KMS-11 (cell line): ENCODE measurements around the gene KLF13.

Experiments used
- H2AFZ ChIP-seq: fragments of 200-600 bp; sonication (generic); 2 replicates; pipeline ENCODE4 v1.6.1; 2016; ENCODE audit warnings: antibody characterized with exemption, mixed run types, low read depth
- H3K27ac ChIP-seq: fragments of 200-600 bp; sonication (generic); 2 replicates; pipeline ENCODE4 v1.6.1; 2016; ENCODE audit warnings: mild to moderate bottlenecking, mixed run types
- H3K27me3 ChIP-seq: fragments of 200-600 bp; sonication (generic); 2 replicates; pipeline ENCODE4 v1.6.1; 2017; ENCODE audit warnings: mild to moderate bottlenecking, low read depth, mixed run types, moderate library complexity; ENCODE audit not compliant: insufficient read depth
- H3K36me3 ChIP-seq: fragments of 200-600 bp; sonication (generic); 2 replicates; pipeline ENCODE4 v1.6.1; 2017; ENCODE audit warnings: mild to moderate bottlenecking, mixed run types; ENCODE audit not compliant: insufficient read depth
- H3K4me1 ChIP-seq: fragments of 200-600 bp; sonication (generic); 2 replicates; pipeline ENCODE4 v1.6.1; 2016; ENCODE audit warnings: mild to moderate bottlenecking, low read depth, mixed run types; ENCODE audit not compliant: poor library complexity, severe bottlenecking
- H3K4me2 ChIP-seq: fragments of 200-600 bp; sonication (generic); 2 replicates; pipeline ENCODE4 v1.7.0; 2016; ENCODE audit warnings: mild to moderate bottlenecking, mixed run types
- H3K4me3 ChIP-seq: fragments of 200-600 bp; sonication (generic); IDR thresholded peaks from 2 replicates; pipeline ENCODE4 v1.6.1; 2017; ENCODE audit warnings: low read depth, low read length, mixed read lengths; ENCODE audit not compliant: insufficient read depth
- H3K79me2 ChIP-seq: fragments of 200-600 bp; sonication (generic); 2 replicates; pipeline ENCODE4 v1.6.1; 2016; ENCODE audit warnings: low read depth, mixed run types; ENCODE audit not compliant: insufficient read depth
- H3K9ac ChIP-seq: fragments of 200-600 bp; sonication (generic); 2 replicates; pipeline ENCODE4 v1.6.1; 2016; ENCODE audit warnings: mild to moderate bottlenecking, mixed run types
- H4K20me1 ChIP-seq: fragments of 200-600 bp; sonication (generic); 2 replicates; pipeline ENCODE4 v1.6.1; 2016; ENCODE audit warnings: mild to moderate bottlenecking, mixed run types; ENCODE audit not compliant: insufficient read depth
- CTCF ChIP-seq: fragments of 200-600 bp; sonication (generic); conservative IDR thresholded peaks from 2 replicates; pipeline ENCODE4 v1.6.1; 2017; ENCODE audit warnings: low read depth, mild to moderate bottlenecking, antibody characterized with exemption, low read length, moderate library complexity, mixed read lengths

Gene KLF13

GRCh38 chr15:31391687-31392671 is 65.3 kb downstream of the KLF13 start:
- Histone ChIP-seq H3K4me3 (no peak overlapping the region), H4K20me1 (no peaks in the 10 kb centered on the region), H3K27me3 (no peaks in the 10 kb centered on the region), H3K27ac (no peak overlapping the region), H3K79me2 (no peaks in the 10 kb centered on the region), H3K4me2 (peak overlapping the region; percentile 94), H2AFZ (peak overlapping the region; percentile 95), H3K36me3 (no peaks in the 10 kb centered on the region), H3K4me1 (no peaks in the 10 kb centered on the region), H3K9ac (peak overlapping the region; percentile 22; the same call in 1 of the 2 replicates)
- no peak for TF ChIP-seq CTCF

- H3K4me1 ChIP-seq, result no peaks in the 10 kb centered on the region
- no peak overlapping the region for H3K9ac ChIP-seq
- H3K27me3 ChIP-seq, result no peaks in the 10 kb centered on the region
- TF ChIP-seq CTCF, result no peak
- no peak overlapping the region for H3K4me3 ChIP-seq
- H4K20me1 ChIP-seq, result no peaks in the 10 kb centered on the region
- H3K4me2 ChIP-seq, result peak overlapping the region; percentile 94
- no peak overlapping the region for H3K27ac ChIP-seq
- H3K36me3 ChIP-seq, result no peaks in the 10 kb centered on the region
- no peaks in the 10 kb centered on the region for H3K79me2 ChIP-seq
- H2AFZ ChIP-seq, result peak overlapping the region; percentile 95; the same call in 1 of the 2 replicates
Measured at GRCh38 chr15:31392761-31393401, 66.2 kb downstream of the KLF13 start.

- Histone ChIP-seq H3K27ac (no peak overlapping the region), H3K4me1 (no peaks in the 10 kb centered on the region), H3K9ac (no peak overlapping the region), H2AFZ (no peak overlapping the region), H3K4me3 (no peak overlapping the region), H3K36me3 (no peaks in the 10 kb centered on the region), H3K4me2 (no peak overlapping the region), H3K27me3 (no peaks in the 10 kb centered on the region), H4K20me1 (no peaks in the 10 kb centered on the region), H3K79me2 (no peaks in the 10 kb centered on the region)
- TF ChIP-seq CTCF, result no peak
Measured at GRCh38 chr15:31393444-31394091, 66.9 kb downstream of the KLF13 start.

- Histone ChIP-seq H3K4me3 (no peak overlapping the region), H3K4me1 (no peaks in the 10 kb centered on the region), H3K36me3 (no peaks in the 10 kb centered on the region), H2AFZ (no peak overlapping the region), H3K4me2 (no peak overlapping the region), H3K27me3 (no peaks in the 10 kb centered on the region), H4K20me1 (no peaks in the 10 kb centered on the region), H3K9ac (no peak overlapping the region), H3K27ac (no peak overlapping the region), H3K79me2 (no peaks in the 10 kb centered on the region)
- TF ChIP-seq CTCF, result no peak
Measured at GRCh38 chr15:31396881-31397560, 70.4 kb downstream of the KLF13 start.
